Lower leg skin (tissue), 4 donors: ENCODE results near the gene NELL1. TPM values are rescaled to one million over a fixed set of nuclear protein-coding genes. Genes with fewer than 3 reads are reported as not detected.

Experiments
- DNase-seq, 2 donors: peaks; one replicate each; pipeline ENCODE4 v3.0.0-alpha.2; 2019; ENCODE audit warnings: low spot score in 2 of 2
- H3K4me3 ChIP-seq: fragments of 200-600 bp; sonication (generic); 2 replicates; pipeline ENCODE4 v1.5.1; 2017; ENCODE audit warnings: mild to moderate bottlenecking, low read depth; ENCODE audit not compliant: poor library complexity, severe bottlenecking
- POLR2A ChIP-seq, 2 donors: fragments of 450-650 bp; IDR thresholded peaks; one replicate each; pipeline ENCODE4 v1.6.1; 2016 to 2017; ENCODE audit warnings: antibody characterized with exemption in 2 of 2, mild to moderate bottlenecking in 1 of 2, moderate library complexity in 1 of 2
- WGBS, 2 donors: methylation state at CpG; one replicate each; pipeline ENCODE4 v1.1.5; 2018; 5-methylcytosine and 5-hydroxymethylcytosine counted together
- intact Hi-C: fragments of 100-400 bp; cut with DNase I; formaldehyde crosslinking; loops from one replicate; pipeline ENCODE4 v1.15.0; 2023; ENCODE audit warnings: low total_unique reads
- total RNA-seq, 4 donors: library from RNA; depleted of rRNA; stranded (reverse); fragments of >200 nt; gene quantifications; one replicate each; pipeline ENCODE4 v1.1.0, GENCODE V29; 2016
- TF ChIP-seq, protein P1 (sequence below), 3 donors: fragments of 450-650 bp; IDR thresholded peaks; one replicate each; pipeline ENCODE4 v1.5.1; 2016; ENCODE audit warnings: antibody characterized with exemption in 3 of 3, mild to moderate bottlenecking in 3 of 3, moderate library complexity in 2 of 3

NELL1 gene
- total RNA-seq, 4 donors from 2014 or later, result 0.12 to 0.29 (median 0.14) TPM

DNA sequence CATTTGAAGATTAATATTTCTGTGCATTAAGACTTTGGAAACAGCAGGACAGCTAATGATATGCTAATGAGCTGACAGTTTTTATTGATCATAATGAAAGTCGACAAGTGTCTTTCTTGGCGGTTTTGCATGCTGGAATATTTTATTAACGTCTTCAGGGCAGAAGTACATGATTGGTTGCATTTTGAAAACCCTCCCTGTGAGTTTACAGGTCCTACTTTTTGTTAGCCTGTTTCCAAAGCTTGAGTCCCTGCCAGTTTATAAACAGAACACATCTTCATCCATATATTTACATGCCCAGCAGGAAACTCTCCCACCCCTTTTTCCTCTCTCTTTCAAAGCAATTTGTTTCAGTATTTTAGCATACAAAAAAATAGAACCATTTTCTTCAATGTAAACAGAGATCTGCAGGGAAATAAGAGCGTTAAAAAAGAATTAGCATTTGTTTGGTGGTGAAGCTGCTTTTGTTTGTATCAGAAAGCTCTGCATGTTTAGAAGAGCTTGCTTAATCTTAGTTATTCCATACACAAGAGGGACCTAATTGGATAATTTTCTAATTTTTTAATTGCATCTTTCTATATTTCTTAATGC is 243.6 kb downstream of the NELL1 start:
- no peak for DNase-seq
- intact Hi-C loops, result no loop called here
- 14 to 18% methylated on average over 4 of the region's 4 CpGs for WGBS, 2 donors
- TF ChIP-seq, protein P1, sequence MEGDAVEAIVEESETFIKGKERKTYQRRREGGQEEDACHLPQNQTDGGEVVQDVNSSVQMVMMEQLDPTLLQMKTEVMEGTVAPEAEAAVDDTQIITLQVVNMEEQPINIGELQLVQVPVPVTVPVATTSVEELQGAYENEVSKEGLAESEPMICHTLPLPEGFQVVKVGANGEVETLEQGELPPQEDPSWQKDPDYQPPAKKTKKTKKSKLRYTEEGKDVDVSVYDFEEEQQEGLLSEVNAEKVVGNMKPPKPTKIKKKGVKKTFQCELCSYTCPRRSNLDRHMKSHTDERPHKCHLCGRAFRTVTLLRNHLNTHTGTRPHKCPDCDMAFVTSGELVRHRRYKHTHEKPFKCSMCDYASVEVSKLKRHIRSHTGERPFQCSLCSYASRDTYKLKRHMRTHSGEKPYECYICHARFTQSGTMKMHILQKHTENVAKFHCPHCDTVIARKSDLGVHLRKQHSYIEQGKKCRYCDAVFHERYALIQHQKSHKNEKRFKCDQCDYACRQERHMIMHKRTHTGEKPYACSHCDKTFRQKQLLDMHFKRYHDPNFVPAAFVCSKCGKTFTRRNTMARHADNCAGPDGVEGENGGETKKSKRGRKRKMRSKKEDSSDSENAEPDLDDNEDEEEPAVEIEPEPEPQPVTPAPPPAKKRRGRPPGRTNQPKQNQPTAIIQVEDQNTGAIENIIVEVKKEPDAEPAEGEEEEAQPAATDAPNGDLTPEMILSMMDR (IDR thresholded peaks at IDR 0.05), result no peak
- TF ChIP-seq POLR2A (IDR thresholded peaks at IDR 0.05), result no peak
- H3K4me3 ChIP-seq, result no peak overlapping the region

DNA sequence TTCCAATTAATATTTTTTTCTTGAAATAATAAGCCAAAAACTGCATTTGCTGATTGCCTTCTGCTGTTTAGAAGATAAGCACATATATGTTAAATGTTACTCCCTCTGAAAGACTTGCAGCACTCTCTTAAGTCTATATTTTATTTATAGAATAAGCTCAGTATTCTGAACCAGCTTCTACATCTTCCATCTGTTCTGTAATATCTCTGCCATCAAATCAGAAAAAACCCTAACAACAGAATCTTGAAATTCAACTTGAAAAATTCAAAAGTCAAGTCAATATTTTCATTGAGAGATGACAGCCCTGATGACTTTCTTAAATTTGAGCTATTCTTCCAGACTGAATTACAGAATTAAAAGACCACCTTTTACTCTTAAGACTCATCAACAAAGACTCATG is 247.9 kb downstream of the NELL1 start:
- no peak overlapping the region for H3K4me3 ChIP-seq
- TF ChIP-seq POLR2A (IDR thresholded peaks at IDR 0.05), result no peak
- TF ChIP-seq, protein P1 (IDR thresholded peaks at IDR 0.05), result no peak
- intact Hi-C loops, result no loop called here
- DNase-seq, result no peak

DNA sequence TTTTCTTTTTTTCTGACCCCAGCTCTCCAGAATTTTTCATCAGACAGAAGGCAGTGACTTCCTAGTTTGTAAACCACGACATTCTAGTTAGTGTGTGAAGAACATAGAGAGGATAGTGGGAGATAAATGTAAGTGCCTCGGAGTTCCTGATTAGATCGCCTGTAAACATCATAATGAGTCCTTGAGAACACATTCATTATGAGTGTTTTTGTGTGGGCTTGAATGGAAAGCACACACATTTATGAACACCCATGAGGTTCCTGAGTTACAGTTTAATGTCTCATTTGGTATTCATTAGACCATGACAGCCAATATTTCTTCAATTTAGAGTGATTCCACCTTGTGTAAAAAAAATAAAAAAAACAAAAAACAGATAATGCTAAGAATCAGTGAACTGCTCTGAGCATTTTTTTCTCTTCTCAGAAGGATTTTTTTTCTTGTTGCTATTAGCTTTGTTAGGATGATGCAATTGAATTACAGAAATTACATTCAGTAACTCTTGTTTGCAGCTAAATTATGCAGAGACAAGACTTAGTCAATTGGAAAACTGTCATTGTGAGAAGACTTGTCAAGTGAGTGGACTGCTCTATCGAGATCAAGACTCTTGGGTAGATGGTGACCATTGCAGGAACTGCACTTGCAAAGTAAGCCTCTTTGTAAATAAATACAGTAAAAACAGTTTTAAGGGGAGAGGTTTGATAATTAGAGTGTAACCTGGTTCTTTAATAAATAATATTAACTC is 257.6 kb downstream of the NELL1 start:
- no peak for DNase-seq
- WGBS, 2 donors, result 66 to 70% methylated on average over 4 of the region's 4 CpGs
- no peak for TF ChIP-seq POLR2A (IDR thresholded peaks at IDR 0.05)
- TF ChIP-seq, protein P1 (IDR thresholded peaks at IDR 0.05), result no peak
- no peak overlapping the region for H3K4me3 ChIP-seq
- intact Hi-C loops, result no loop called here

DNA sequence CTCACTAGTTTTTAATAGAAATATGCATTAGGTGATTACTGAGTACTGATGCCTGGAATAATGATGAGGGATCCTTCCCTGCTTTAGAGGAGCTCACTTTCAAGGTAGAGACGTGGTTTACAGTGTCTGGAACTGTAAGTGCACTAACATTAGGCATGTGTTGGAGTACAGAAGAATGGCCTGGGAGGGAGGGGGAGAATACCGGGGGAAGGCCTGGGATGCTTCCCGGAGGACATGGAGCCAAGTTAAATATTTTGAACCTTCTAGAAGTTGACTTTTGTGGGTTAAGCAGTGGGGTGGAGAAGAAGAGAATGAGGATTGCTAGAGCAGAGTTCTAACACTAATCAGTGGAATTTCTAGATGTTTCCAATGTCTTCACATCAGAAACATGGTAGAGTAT is 261.6 kb downstream of the NELL1 start:
- TF ChIP-seq, protein P1 (IDR thresholded peaks at IDR 0.05), result no peak
- TF ChIP-seq POLR2A (IDR thresholded peaks at IDR 0.05), result no peak
- intact Hi-C loops, result no loop called here
- WGBS, 2 donors, result 64 to 79% methylated on average over 3 of the region's 3 CpGs
- no peak overlapping the region for H3K4me3 ChIP-seq
- no peak for DNase-seq

DNA sequence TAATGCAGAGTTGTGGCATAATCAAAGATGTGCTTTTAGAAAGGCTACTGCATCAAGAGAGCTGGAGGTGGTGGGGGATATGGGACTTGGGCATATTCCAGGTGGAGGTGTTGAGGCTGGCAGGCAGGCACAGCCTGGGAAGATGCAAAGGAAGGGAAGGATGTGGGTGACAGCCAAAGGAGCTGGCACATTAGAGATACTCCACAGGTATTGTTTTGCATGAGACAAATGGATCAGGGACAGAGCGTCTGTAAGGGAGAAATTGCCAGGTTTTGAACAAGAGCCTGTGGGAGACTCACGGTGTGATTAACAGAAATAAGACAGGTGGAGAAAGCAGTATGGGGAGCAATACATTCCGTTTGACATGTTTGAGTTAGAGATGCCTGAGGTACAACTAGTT is 263.7 kb downstream of the NELL1 start:
- intact Hi-C loops, result no loop called here
- 46 to 54% methylated on average over 3 of the region's 3 CpGs for WGBS, 2 donors
- no peak overlapping the region for H3K4me3 ChIP-seq
- no peak for DNase-seq
- TF ChIP-seq, protein P1 (IDR thresholded peaks at IDR 0.05), result no peak
- TF ChIP-seq POLR2A (IDR thresholded peaks at IDR 0.05), result no peak
